Fibroblast of mammary gland (primary cell): ENCODE data around the gene GPR107.

Experiments
- DNase-seq: peaks from one replicate; pipeline ENCODE4 v3.0.0-alpha.2; 2010; ENCODE audit warnings: low read depth
- H3K4me3 ChIP-seq: 2 replicates; pipeline ENCODE4 v1.5.1; 2011; ENCODE audit warnings: low read depth, mild to moderate bottlenecking, low read length, moderate library complexity; ENCODE audit not compliant: control insufficient read depth
- TF ChIP-seq, protein P1 (sequence below): conservative IDR thresholded peaks from 2 replicates; pipeline ENCODE4 v1.5.1; 2011; ENCODE audit warnings: low read depth, low read length, inconsistent platforms; ENCODE audit not compliant: control insufficient read depth, insufficient read depth

The GPR107 gene

DNA sequence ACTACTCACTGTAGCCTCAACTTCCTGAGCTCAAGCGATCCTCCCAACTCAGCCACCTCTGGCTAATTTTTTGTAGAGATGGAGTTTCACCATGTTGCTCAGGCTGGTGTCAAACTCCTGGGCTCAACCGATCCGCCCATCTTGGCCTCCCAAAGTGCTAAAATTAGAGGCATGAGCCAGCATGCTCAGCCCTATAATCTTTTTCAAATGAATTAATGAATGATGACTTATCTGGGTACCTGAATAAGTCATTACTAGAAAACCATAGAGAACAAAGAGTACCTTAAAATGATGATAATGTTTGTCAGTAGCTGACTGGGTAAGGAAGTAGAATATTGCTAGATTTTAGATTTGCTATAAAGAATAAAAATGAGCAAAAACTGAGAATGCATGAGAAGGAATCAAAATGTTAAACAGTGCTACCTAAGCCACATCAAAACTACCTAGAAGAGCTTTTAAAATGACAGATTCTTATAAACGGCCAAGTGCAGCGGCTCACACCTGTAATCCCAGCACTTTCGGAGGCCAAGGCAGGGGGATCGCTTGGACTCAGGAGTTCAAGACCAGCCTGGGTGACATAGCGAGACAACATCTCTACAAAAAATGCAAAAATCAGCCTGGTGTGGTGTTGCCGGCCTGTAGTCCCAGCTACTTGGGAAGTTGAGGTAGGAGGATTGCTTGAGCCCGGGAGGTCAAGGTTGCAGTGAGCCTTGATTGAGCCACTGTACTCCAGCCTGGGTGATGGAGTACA, 24.3 kb upstream of the GPR107 start:
- no peak overlapping the region for H3K4me3 ChIP-seq
- DNase-seq, result no peak
- TF ChIP-seq, protein P1, sequence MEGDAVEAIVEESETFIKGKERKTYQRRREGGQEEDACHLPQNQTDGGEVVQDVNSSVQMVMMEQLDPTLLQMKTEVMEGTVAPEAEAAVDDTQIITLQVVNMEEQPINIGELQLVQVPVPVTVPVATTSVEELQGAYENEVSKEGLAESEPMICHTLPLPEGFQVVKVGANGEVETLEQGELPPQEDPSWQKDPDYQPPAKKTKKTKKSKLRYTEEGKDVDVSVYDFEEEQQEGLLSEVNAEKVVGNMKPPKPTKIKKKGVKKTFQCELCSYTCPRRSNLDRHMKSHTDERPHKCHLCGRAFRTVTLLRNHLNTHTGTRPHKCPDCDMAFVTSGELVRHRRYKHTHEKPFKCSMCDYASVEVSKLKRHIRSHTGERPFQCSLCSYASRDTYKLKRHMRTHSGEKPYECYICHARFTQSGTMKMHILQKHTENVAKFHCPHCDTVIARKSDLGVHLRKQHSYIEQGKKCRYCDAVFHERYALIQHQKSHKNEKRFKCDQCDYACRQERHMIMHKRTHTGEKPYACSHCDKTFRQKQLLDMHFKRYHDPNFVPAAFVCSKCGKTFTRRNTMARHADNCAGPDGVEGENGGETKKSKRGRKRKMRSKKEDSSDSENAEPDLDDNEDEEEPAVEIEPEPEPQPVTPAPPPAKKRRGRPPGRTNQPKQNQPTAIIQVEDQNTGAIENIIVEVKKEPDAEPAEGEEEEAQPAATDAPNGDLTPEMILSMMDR, result no peak

DNA sequence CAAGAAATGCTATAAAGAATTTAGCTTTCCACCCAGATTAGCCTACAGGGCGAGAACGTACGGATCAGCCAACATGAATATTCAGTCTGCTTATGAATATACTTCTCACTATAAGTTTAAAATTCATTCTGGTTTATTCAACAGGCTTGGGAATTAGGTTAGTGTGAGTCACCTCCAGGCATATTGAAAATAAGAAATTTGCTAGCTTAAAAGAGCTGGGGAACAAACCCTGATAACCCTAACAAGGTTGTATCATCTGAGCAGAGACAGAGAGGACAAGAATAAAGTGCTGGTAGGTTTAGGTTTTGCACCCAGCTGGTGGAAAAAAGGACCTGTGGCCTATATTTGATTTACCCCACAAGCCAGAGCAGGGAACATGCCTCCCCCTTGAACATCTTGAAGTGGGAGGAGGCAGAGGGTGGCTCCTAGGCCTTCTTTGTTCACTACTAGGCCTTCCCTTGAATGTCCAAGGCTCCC, 23.0 kb upstream of the GPR107 start:
- TF ChIP-seq, protein P1, result no peak
- H3K4me3 ChIP-seq, result no peak overlapping the region
- no peak for DNase-seq

DNA sequence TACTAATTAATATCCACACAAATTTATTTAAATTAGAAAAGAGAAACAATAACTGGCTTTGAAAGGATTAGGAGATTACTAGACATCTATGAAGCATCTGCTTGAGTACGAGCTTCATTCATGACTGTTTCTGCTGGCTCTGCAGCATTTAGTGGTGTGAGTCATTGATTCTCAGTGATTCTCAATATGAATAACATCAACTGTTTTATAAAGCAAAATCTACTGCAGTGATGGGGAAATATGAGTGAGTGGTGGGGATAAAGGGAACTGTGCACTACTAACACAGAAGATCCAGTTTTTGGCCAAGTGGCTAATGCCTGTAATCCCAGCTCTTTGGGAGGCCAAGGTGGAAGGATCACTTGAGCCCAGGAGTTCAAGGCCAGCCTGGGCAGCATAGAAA, 19.1 kb upstream of the GPR107 start:
- TF ChIP-seq, protein P1, result no peak
- peak; percentile 87 for DNase-seq
- H3K4me3 ChIP-seq, result no peak overlapping the region

DNA sequence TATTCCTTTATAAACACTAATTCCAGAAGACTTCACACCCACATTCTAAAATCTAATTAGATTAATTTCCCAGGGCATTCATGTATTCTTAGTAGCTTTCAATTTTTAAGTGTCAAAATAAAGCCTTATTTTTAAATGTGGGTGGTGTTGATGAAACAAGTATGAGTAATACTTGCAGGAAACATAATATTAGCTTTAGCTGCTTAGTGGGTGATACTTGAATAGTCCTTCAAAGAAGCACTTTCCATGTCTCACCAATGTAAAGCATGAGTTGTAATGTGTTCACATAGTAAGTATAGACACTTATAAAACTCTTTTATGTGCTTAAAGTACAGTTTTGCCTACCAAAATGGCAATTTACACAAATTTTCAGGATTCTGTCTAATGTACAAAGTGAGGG, 17.6 kb upstream of the GPR107 start:
- DNase-seq, result peak; percentile 59
- TF ChIP-seq, protein P1, result no peak
- no peak overlapping the region for H3K4me3 ChIP-seq

DNA sequence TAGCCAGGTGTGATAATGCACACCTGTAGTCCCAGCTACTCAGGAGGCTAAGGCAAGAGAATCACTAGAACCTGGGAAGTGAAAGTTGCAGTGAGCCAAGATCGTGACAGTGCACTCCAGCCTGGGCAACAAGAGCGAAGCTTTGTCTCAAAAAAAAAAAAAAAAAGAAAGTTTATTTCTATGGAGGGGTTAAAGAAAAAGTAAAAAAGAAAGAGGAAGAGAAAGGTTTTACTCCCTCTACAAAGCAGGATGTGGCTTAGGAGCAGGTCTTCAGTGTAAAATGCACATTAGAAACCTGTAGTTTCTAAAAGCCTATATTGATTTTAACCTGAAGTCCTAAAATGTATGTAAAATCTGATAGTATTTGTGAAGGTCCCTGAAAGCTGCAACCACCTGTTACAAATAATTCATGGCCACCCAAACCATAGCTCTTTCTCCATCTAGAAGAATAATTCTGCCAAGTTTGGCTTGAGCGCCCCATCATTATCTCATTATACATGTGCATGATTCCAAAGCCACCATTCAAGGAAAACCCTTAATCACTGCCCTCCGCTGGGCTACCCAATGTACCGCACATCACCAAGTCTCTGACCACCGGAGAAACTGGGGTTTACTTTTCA, 14.1 kb upstream of the GPR107 start:
- TF ChIP-seq, protein P1, result peak; percentile 11
- no peak overlapping the region for H3K4me3 ChIP-seq
- no peak for DNase-seq

DNA sequence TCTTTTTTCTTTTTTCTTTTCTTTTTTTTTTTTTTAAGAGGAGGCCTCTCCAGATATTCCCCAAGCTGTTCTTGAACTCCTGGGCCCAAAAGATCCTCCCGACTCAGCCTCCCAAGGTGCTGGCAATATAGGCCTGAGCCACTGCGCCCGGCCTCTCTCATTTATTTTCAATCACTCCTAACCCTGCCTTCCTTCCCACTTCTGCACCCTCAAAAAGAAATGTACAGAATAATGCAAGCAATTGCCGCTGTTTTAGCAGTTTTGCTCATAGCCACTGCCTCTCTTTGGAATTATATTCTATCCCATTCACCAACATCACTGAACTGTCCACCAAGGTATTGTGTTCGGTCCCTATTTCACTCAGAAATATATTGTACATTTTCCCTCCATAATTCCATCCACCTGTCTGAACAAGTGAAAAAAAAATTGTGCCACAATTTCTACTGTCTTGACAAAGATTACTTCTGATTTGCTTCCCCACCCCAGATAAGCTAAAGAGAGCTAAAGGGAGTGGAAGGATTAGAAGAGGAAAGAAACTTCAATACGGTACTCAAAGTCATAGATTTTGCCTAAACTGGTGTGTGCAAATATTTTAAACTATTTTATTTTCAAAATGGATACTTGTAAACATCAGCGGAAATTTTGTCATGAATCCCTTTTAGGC, 12.6 kb upstream of the GPR107 start:
- H3K4me3 ChIP-seq, result peak overlapping the region; percentile 83
- DNase-seq, result no peak
- TF ChIP-seq, protein P1, result no peak
